Lower leg skin (tissue), 4 donors: ENCODE measurements around the gene CBL. TPM values are rescaled to one million over a fixed set of nuclear protein-coding genes. Genes with fewer than 3 reads are reported as not detected.
A peak's percentile ranks its signal among the peaks of the same experiment; 100 is the strongest.

Experiments used
- DNase-seq, 2 donors: peaks; one replicate each; pipeline ENCODE4 v3.0.0-alpha.2; 2019; ENCODE audit warnings: low spot score in 2 of 2
- H3K4me3 ChIP-seq: fragments of 200-600 bp; sonication (generic); 2 replicates; pipeline ENCODE4 v1.5.1; 2017; ENCODE audit warnings: mild to moderate bottlenecking, low read depth; ENCODE audit not compliant: poor library complexity, severe bottlenecking
- CTCF ChIP-seq, 3 donors: fragments of 450-650 bp; IDR thresholded peaks; one replicate each; pipeline ENCODE4 v1.5.1; 2016; ENCODE audit warnings: antibody characterized with exemption in 3 of 3, mild to moderate bottlenecking in 3 of 3, moderate library complexity in 2 of 3
- POLR2A ChIP-seq, 2 donors: fragments of 450-650 bp; IDR thresholded peaks; one replicate each; pipeline ENCODE4 v1.6.1; 2016 to 2017; ENCODE audit warnings: antibody characterized with exemption in 2 of 2, mild to moderate bottlenecking in 1 of 2, moderate library complexity in 1 of 2
- WGBS, 2 donors: methylation state at CpG; one replicate each; pipeline ENCODE4 v1.1.5; 2018; 5-methylcytosine and 5-hydroxymethylcytosine counted together
- intact Hi-C: fragments of 100-400 bp; cut with DNase I; formaldehyde crosslinking; loops from one replicate; pipeline ENCODE4 v1.15.0; 2023; ENCODE audit warnings: low total_unique reads
- total RNA-seq, 4 donors: library from RNA; depleted of rRNA; stranded (reverse); fragments of >200 nt; gene quantifications; one replicate each; pipeline ENCODE4 v1.1.0, GENCODE V29; 2016

Gene CBL
- total RNA-seq, 4 donors from 2014 or later: 11.7 to 14.6 (median 14.0) TPM

- no peak overlapping the region for H3K4me3 ChIP-seq
- intact Hi-C loops: no loop called here
- TF ChIP-seq POLR2A (IDR thresholded peaks at IDR 0.05) (no peak), CTCF (IDR thresholded peaks at IDR 0.05) (no peak)
- DNase-seq: peak in 1 of 2 donors; percentile 28
- 96 to 98% methylated on average over 9 of the region's 9 CpGs for WGBS, 2 donors
These were observed 93.3 kb downstream of the CBL start for GRCh38 chr11:119299416-119299815.

GRCh38 chr11:119300198-119300964, 94.2 kb downstream of the CBL start:
- intact Hi-C loops: no loop called here
- 78 to 84% methylated on average over 3 of the region's 3 CpGs for WGBS, 2 donors
- TF ChIP-seq POLR2A (IDR thresholded peaks at IDR 0.05): no peak
- no peak for TF ChIP-seq CTCF (IDR thresholded peaks at IDR 0.05)
- DNase-seq: no peak
- H3K4me3 ChIP-seq: no peak overlapping the region

DNA sequence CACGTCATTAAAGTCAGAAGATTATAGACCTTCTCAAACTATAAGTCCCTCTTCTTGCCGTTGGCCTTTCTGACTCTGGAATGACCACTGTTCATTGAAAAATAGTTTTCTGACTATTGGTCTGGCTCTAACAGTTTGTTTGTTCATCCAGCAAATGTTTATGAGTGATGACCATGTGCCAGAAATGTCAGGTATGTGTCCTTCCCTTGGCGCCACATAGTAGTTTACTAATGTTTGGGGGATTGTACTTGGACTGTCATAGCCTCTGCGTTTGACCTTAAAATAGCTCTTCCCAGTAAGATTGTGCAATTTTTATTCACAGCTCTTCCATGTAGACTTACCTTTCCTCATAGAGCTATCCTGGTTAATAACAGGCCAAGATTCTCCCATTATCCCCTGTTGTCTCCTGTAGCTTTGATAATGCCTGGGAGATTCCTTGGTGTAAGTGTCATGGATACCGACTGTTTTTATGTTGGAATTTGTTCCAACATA, 97.1 kb downstream of the CBL start:
- 91 to 93% methylated on average over 5 of the region's 5 CpGs for WGBS, 2 donors
- DNase-seq: no peak
- intact Hi-C loops: no loop called here
- TF ChIP-seq POLR2A (IDR thresholded peaks at IDR 0.05): no peak
- H3K4me3 ChIP-seq: no peak overlapping the region

DNA sequence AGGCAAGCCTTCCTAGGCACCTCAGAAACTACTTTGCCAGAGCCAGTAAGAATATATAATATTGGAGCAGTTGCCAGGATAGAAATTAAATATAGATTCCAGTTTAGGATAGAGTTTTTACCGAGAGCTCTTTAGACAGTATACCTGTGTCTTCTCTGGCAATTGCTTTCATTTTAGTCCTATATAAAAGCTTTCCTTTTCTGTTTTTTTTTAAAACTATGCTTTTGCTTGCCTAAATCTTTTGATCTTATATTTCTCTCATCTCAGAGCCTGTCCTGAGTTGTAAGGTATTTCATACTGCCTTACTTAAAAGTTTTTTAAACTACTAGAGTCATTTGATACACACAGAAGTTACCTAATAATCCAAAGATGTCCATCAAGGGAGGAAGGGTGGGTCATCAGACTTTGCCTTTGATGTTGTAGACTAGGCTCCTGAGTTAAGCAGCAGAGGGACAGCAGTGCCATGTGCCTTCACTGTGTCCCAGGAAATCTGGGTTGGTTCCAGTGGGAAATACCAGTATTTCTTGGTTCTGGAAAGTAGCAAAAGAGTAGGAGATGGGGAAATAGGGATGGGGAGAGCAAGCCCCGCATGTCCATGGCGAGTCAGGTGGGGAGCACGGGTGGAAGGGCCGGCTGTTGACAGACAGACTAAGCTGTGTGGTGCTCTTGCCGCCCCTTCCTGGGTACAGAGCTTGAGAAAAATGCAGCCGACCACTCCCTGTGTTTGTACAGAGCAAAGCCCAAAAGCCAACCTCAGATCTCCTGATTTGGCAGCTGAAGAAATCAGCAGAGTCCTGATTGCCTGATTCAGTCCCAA, 99.6 kb downstream of the CBL start:
- intact Hi-C loops: no loop called here
- no peak overlapping the region for H3K4me3 ChIP-seq
- TF ChIP-seq POLR2A (IDR thresholded peaks at IDR 0.05) (no peak), CTCF (IDR thresholded peaks at IDR 0.05) (no peak)
- WGBS, 2 donors: 88 to 90% methylated on average over 7 of the region's 7 CpGs
- DNase-seq: no peak

GRCh38 chr11:119306373-119306890, 100.3 kb downstream of the CBL start:
- 70 to 84% methylated on average over 5 of the region's 5 CpGs for whole genome bisulfite sequencing, 2 donors
- intact Hi-C loops: no loop called here
- no peak overlapping the region for H3K4me3 ChIP-seq
- no peak for TF ChIP-seq CTCF (IDR thresholded peaks at IDR 0.05)
- TF ChIP-seq POLR2A (IDR thresholded peaks at IDR 0.05): no peak
- no peak for DNase-seq

DNA sequence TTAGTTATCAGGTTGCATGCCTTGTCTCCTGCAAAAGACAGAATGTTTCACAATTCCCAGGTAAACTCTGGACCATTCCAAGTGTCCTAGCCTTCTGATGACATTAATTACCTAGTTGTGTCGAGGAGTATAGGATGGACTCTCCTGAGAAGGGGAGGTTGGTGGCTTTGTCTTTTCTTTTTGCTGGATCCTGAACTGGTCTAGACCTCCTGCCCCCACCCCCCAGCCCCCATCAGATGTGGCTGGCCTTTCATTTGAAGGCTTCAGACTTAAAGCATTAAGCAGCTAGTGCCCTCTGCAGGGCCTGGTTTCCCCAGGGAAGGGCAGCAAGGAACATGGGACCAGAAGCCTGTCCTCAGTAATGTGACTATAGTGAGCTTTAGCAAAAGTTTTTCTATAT, 101.1 kb downstream of the CBL start:
- WGBS, 2 donors: 69 to 81% methylated on average over 1 of the region's 1 CpG
- intact Hi-C loops: no loop called here
- TF ChIP-seq POLR2A (IDR thresholded peaks at IDR 0.05) (no peak), CTCF (IDR thresholded peaks at IDR 0.05) (no peak)
- no peak for DNase-seq
- H3K4me3 ChIP-seq: no peak overlapping the region
